ENCODE measurements around the gene GUCY2F.

- TF ChIP-seq FOXM1 (IDR thresholded peaks at IDR 0.05; ENCODE audit: borderline replicate concordance) (no peak), LEF1 (IDR thresholded peaks at IDR 0.05; ENCODE audit: borderline replicate concordance) (no peak), ARNT (IDR thresholded peaks at IDR 0.05) (no peak), FOXA1 (IDR thresholded peaks at IDR 0.05) (no peak), L3MBTL2 (conservative IDR thresholded peaks at IDR 0.05) (no peak), BHLHE40 (IDR thresholded peaks at IDR 0.05; ENCODE audit: borderline replicate concordance) (no peak)
Observed at GRCh38 chrX:109398061-109398460, 83.8 kb downstream of the GUCY2F start.

Data from HEK293T (cell line).